ENCODE data around the gene POU2F3. TPM values are rescaled to one million over a fixed set of nuclear protein-coding genes. Genes with fewer than 3 reads are reported as not detected.

The POU2F3 gene
- polyA plus RNA-seq, 1 experiment = not detected

DNA sequence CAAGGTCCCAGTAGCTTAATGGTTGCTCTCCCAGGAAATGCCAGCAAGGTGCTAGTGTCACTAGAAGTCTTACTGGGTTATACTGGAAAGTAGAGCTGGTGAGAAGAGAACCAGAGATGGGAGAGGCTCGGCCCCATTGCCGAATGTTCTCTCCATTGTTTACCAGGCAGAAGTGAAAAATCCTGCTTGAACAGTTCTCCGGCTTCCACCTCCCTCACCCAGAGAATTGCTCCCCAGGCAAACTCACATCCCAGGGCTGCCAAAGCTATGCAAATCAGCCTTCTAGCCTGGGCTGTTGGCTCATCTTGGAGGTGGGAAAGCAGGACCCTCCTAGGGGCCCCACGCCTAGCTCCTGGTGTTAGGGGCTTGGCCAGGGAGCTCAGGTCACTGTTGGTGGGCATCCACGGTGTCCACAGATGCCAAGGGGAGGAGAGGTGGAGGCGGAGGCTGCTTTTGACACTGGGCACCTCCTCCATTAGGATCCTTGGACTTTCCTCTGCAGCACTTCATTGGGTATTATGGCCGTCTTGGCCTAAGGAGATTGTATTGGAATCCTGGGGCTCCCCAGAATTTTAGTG, 20.1 kb downstream of the POU2F3 start:
- H3K27me3 ChIP-seq (ENCODE audit: control insufficient read depth, insufficient read depth, low read length) = peaks cover 57% of the 10 kb centered on the region
- CTCF ChIA-PET = no interaction called here
- POLR2A ChIA-PET = no interaction called here
- H3K4me3 ChIP-seq (ENCODE audit: low read depth, low read length) = no peak overlapping the region
- H3K9me3 ChIP-seq (ENCODE audit: control insufficient read depth, insufficient read depth, low read length) = no peaks in the 10 kb centered on the region; the same call in 1 of the 2 replicates
- no peak overlapping the region for H3K27ac ChIP-seq (ENCODE audit: low read depth, low read length)
- no peak for DNase-seq (ENCODE audit: low read depth, low spot score)
- no peak for TF ChIP-seq CTCF (IDR thresholded peaks at IDR 0.05; ENCODE audit: low read depth, low read length)

- Histone ChIP-seq H3K9me3 (ENCODE audit: control insufficient read depth, insufficient read depth, low read length) (no peaks in the 10 kb centered on the region; the same call in 1 of the 2 replicates), H3K4me3 (ENCODE audit: low read depth, low read length) (no peak overlapping the region), H3K27me3 (ENCODE audit: control insufficient read depth, insufficient read depth, low read length) (peaks cover 54% of the 10 kb centered on the region), H3K27ac (ENCODE audit: low read depth, low read length) (no peak overlapping the region)
- no peak for DNase-seq (ENCODE audit: low read depth, low spot score)
- TF ChIP-seq CTCF (IDR thresholded peaks at IDR 0.05; ENCODE audit: low read depth, low read length) = no peak
- ChIA-PET POLR2A (no interaction called here), CTCF (no interaction called here)
Measured at GRCh38 chr11:120260616-120261015, 20.7 kb downstream of the POU2F3 start.

- peaks cover 47% of the 10 kb centered on the region for H3K27me3 ChIP-seq (ENCODE audit: control insufficient read depth, insufficient read depth, low read length)
- no peak for TF ChIP-seq CTCF (IDR thresholded peaks at IDR 0.05; ENCODE audit: low read depth, low read length)
- H3K9me3 ChIP-seq (ENCODE audit: control insufficient read depth, insufficient read depth, low read length) = no peaks in the 10 kb centered on the region; the same call in 1 of the 2 replicates
- CTCF ChIA-PET = interaction anchor here (0.6 kb wide), 1 partner anchor 8 kb away, joined by 4 read pairs; no protein-coding TSS in a partner anchor
- H3K4me3 ChIP-seq (ENCODE audit: low read depth, low read length) = no peak overlapping the region
- H3K27ac ChIP-seq (ENCODE audit: low read depth, low read length) = no peak overlapping the region
- POLR2A ChIA-PET = interaction anchor here (0.7 kb wide), 1 partner anchor 28 kb away, joined by 7 read pairs; no protein-coding TSS in a partner anchor
- DNase-seq (ENCODE audit: low read depth, low spot score) = no peak
Measured at GRCh38 chr11:120261321-120261720, 21.4 kb downstream of the POU2F3 start.

- Histone ChIP-seq H3K27ac (ENCODE audit: low read depth, low read length) (no peak overlapping the region), H3K4me3 (ENCODE audit: low read depth, low read length) (no peak overlapping the region), H3K9me3 (ENCODE audit: control insufficient read depth, insufficient read depth, low read length) (no peaks in the 10 kb centered on the region; the same call in 1 of the 2 replicates), H3K27me3 (ENCODE audit: control insufficient read depth, insufficient read depth, low read length) (peaks cover 41% of the 10 kb centered on the region)
- no peak for DNase-seq (ENCODE audit: low read depth, low spot score)
- POLR2A ChIA-PET = no interaction called here
- CTCF ChIA-PET = interaction anchor here (1.0 to 1.1 kb wide), 2 partner anchors 38 to 41 kb away, joined by 4 read pairs; no protein-coding TSS in a partner anchor
- TF ChIP-seq CTCF (IDR thresholded peaks at IDR 0.05; ENCODE audit: low read depth, low read length) = no peak
Measured at GRCh38 chr11:120261931-120262330, 22.0 kb downstream of the POU2F3 start.

DNA sequence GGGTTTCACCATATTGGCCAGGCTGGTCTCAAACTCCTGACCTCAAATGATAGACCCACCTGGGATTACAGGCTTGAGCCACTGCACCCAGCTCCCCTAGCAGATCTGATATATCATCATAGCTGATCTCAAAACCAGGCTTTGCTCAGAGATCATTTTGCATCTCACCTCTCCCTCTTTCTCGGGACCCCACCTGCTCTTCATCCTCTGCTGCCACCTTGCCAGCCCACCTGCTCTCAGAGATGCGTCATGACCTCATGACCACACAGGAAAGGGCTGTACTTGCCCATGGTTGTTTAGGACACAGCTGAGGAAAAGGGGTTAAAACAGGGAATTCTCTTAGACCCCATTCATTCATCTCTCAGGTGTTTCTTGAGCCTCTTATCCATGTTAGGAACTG, 27.4 kb downstream of the POU2F3 start:
- Histone ChIP-seq H3K27ac (ENCODE audit: low read depth, low read length) (no peak overlapping the region), H3K9me3 (ENCODE audit: control insufficient read depth, insufficient read depth, low read length) (no peaks in the 10 kb centered on the region), H3K4me3 (ENCODE audit: low read depth, low read length) (no peak overlapping the region), H3K27me3 (ENCODE audit: control insufficient read depth, insufficient read depth, low read length) (peaks cover 26% of the 10 kb centered on the region)
- no peak for DNase-seq (ENCODE audit: low read depth, low spot score)
- CTCF ChIA-PET = interaction anchor here (0.6 to 1.5 kb wide), 4 partner anchors 33 to 102 kb away, joined by 3 to 6 read pairs (median 4); no protein-coding TSS in a partner anchor
- TF ChIP-seq CTCF (IDR thresholded peaks at IDR 0.05; ENCODE audit: low read depth, low read length) = no peak
- POLR2A ChIA-PET = interaction anchor here (0.6 kb wide), 1 partner anchor 68 kb away, joined by 4 read pairs; no protein-coding TSS in a partner anchor
